GM18498 (cell line): ENCODE results near the gene IKZF1.

ENCODE experiments used
- ATAC-seq: cut with Tn5 transposase; IDR thresholded peaks from one replicate; pipeline ENCODE4 v1.9.1; 2021; ENCODE audit warnings: mild to moderate bottlenecking, moderate library complexity; ENCODE audit not compliant: unreplicated experiment

The IKZF1 gene

GRCh38 chr7:50436133-50436806 lies 131.8 kb downstream of the IKZF1 start:
- ATAC-seq: no peak

DNA sequence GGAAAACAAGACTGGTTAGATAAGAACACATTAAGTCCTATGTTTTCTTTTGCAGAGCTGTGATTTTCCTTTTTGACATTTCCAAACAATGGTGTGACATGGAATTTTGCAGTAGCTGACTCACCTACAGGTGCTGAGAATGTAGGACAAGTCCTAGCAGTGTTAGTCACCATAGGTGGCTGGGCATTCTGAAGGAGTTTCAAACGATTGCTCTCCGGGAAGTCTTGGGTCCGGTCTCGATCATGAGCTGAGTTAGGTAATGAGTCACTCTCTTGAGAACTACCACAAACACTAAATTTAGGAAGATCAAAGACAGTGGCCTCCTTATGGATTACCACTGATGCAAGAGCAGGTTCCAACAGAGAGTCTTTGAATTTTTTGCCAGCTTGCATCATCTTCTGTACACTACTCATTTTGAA lies 142.0 kb downstream of the IKZF1 start:
- peak; percentile 24 for ATAC-seq

DNA sequence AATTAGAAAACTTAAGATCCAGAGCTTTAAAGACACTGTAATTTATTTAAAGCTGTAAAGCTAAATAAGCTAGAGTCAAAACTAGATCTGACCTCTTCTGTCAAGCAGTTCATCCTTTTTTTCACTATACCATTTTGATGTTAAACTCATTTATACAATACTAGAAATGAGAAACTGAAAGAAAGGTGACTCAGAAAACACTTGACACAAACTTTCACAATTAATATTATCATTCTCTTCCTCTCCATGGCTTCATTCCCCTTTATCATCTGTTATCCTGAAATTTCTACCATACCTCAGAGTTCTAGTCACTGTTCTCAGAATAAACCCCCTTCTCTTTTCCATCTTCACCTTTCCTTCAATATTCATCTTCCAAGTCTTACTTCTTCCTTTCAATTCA lies 144.3 kb downstream of the IKZF1 start:
- ATAC-seq: peak; percentile 28

DNA sequence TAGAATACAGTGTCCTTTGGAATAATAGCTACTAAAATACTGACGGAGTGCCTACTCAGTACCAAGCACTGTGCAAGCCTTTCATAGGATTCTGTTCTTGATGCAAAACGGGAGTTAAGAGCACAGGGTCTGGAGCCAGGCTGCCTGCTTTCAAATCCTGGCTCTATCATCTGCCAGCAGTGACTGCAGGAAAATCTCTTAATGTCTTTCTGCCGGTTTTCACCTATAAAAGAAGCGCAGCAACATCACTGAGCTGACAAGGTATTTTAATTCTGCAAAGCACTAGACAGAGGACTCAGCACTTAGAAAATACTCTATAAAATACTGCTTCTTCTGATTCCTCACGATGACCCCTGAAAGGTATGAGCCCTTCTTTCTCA lies 145.0 kb downstream of the IKZF1 start:
- ATAC-seq: no peak

- peak; percentile 92 for ATAC-seq
Measured at GRCh38 chr7:50449881-50450589, 145.5 kb downstream of the IKZF1 start, which contains the start of gene FIGNL1. Gene FIGNL1, minus strand, starts transcription at chr7:50450350. Its CDS starts 3,063 bp downstream, at chr7:50447287.

GRCh38 chr7:50450590-50451032 lies 146.1 kb downstream of the IKZF1 start:
- ATAC-seq: no peak
